SH-SY5Y (cell line): ENCODE data around the gene ZNF774.

ENCODE experiments used
- GATA2 ChIP-seq: IDR thresholded peaks from 2 replicates; pipeline ENCODE4 v1.6.1; 2011; ENCODE audit warnings: mild to moderate bottlenecking, low read depth, low read length
- GATA3 ChIP-seq: IDR thresholded peaks from 2 replicates; pipeline ENCODE4 v1.6.1; 2011; ENCODE audit warnings: low read depth, mild to moderate bottlenecking, low read length, moderate library complexity

DNA sequence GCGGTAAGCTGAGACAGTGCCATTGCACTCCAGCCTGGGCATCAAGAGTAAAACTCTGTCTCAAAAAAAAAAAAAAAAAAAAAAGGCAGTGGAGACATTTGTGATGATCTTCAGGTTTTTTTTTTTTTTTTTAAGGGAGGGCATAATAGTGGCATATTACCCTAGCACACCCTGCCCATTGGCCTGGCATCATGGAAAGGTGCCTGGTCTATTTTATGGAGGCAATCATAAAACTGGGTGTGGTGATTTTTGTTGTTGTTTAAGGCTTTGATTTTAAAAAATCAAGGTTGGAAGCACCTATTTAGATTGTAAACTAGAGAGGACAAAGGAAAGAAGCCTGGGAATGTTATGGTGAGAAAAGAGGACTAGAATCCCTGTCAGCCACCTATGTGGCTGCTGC is 42.0 kb downstream of the ZNF774 start:
- TF ChIP-seq GATA3 = no peak
- TF ChIP-seq GATA2 = no peak
